Neural cell (in vitro differentiated cells): ENCODE data around the gene DIAPH2. TPM values are rescaled to one million over a fixed set of nuclear protein-coding genes. Genes with fewer than 3 reads are reported as not detected.
A peak's percentile ranks its signal among the peaks of the same experiment; 100 is the strongest.

Experiments used
- H2AFZ ChIP-seq: fragments of 200-600, 300-800 bp; sonication (generic), shearing (Covaris generic); 2 replicates; pipeline ENCODE4 v1.6.0; 2014; ENCODE audit warnings: low read depth, mild to moderate bottlenecking, antibody characterized with exemption, low read length, moderate library complexity
- H3F3A ChIP-seq: fragments of 200-600 bp; shearing (Covaris generic); 2 replicates; pipeline ENCODE4 v1.6.1; 2016; ENCODE audit warnings: mild to moderate bottlenecking, moderate library complexity, mixed read lengths, antibody characterized with exemption, low read length; ENCODE audit not compliant: insufficient read depth, poor library complexity, severe bottlenecking
- H3K27ac ChIP-seq: fragments of 200-600, 300-800 bp; sonication (generic), shearing (Covaris generic); 2 replicates; pipeline ENCODE4 v1.5.1; 2014; ENCODE audit warnings: mild to moderate bottlenecking, low read length, moderate library complexity
- H3K27me3 ChIP-seq: fragments of 300-800, 200-600 bp; sonication (generic), shearing (Covaris generic); 2 replicates; pipeline ENCODE4 v1.6.0; 2014; ENCODE audit warnings: mild to moderate bottlenecking, low read depth, low read length, moderate library complexity; ENCODE audit not compliant: insufficient read depth
- H3K36me3 ChIP-seq: fragments of 300-800, 200-600 bp; sonication (generic), shearing (Covaris generic); 2 replicates; pipeline ENCODE4 v1.5.1; 2014; ENCODE audit warnings: mild to moderate bottlenecking, antibody characterized with exemption, low read length, moderate library complexity; ENCODE audit not compliant: insufficient read depth
- H3K4me2 ChIP-seq: fragments of 300-800, 200-600 bp; sonication (generic), shearing (Covaris generic); 2 replicates; pipeline ENCODE4 v1.6.0; 2014; ENCODE audit warnings: mild to moderate bottlenecking, low read length
- H3K4me3 ChIP-seq: fragments of 300-800, 200-600 bp; sonication (generic), shearing (Covaris generic); 2 replicates; pipeline ENCODE4 v1.5.1; 2014; ENCODE audit warnings: mild to moderate bottlenecking, low read length, moderate library complexity
- H3K79me2 ChIP-seq: fragments of 200-600 bp; shearing (Covaris generic); replicated peaks from 2 replicates; pipeline ENCODE4 v1.6.0; 2014; ENCODE audit warnings: mild to moderate bottlenecking, low read length, moderate library complexity; ENCODE audit not compliant: insufficient read depth
- H3K9ac ChIP-seq: fragments of 300-800, 200-600 bp; sonication (generic), shearing (Covaris generic); 2 replicates; pipeline ENCODE4 v1.6.1; 2016; ENCODE audit warnings: mild to moderate bottlenecking, low read length, mixed read lengths
- H3K9me2 ChIP-seq: fragments of 200-600 bp; shearing (Covaris generic); 2 replicates; pipeline ENCODE4 v1.6.1; 2016; ENCODE audit warnings: mild to moderate bottlenecking, low read length, mixed read lengths; ENCODE audit not compliant: insufficient read depth
- H3K9me3 ChIP-seq: fragments of 200-600, 300-800 bp; sonication (generic), shearing (Covaris generic); 2 replicates; pipeline ENCODE4 v1.6.1; 2016; ENCODE audit warnings: mild to moderate bottlenecking, mixed run types, low read length, moderate library complexity, mixed read lengths
- H4K20me1 ChIP-seq: fragments of 200-600 bp; shearing (Covaris generic); 2 replicates; pipeline ENCODE4 v1.6.1; 2016; ENCODE audit warnings: mild to moderate bottlenecking, mixed run types; ENCODE audit not compliant: insufficient read depth
- EP300 ChIP-seq: fragments of 450-650 bp; conservative IDR thresholded peaks from 2 replicates; pipeline ENCODE4 v1.6.1; 2014; ENCODE audit warnings: antibody characterized with exemption, mild to moderate bottlenecking, moderate library complexity; ENCODE audit not compliant: poor library complexity, severe bottlenecking
- EZH2 ChIP-seq: fragments of 200-600, 300-800 bp; shearing (Covaris generic), sonication (generic); IDR thresholded peaks from 2 replicates; pipeline ENCODE4 v1.6.1; 2014; ENCODE audit warnings: antibody characterized with exemption, low read length, borderline replicate concordance, mild to moderate bottlenecking; ENCODE audit not compliant: insufficient read depth, poor library complexity, severe bottlenecking
- MXI1 ChIP-seq: fragments of 450-650 bp; conservative IDR thresholded peaks from 2 replicates; pipeline ENCODE4 v1.6.1; 2014; ENCODE audit warnings: antibody characterized with exemption, mild to moderate bottlenecking; ENCODE audit not compliant: poor library complexity, severe bottlenecking
- POLR2AphosphoS5 ChIP-seq: IDR thresholded peaks from 2 replicates; pipeline ENCODE4 v1.6.1; 2012
- RAD21 ChIP-seq: fragments of 450-650 bp; conservative IDR thresholded peaks from 2 replicates; pipeline ENCODE4 v1.6.1; 2014; ENCODE audit warnings: antibody characterized with exemption, mild to moderate bottlenecking, moderate library complexity
- SMC3 ChIP-seq: fragments of 450-650 bp; conservative IDR thresholded peaks from 2 replicates; pipeline ENCODE4 v1.6.1; 2014; ENCODE audit warnings: antibody characterized with exemption, mild to moderate bottlenecking, moderate library complexity; ENCODE audit not compliant: poor library complexity
- TAF1 ChIP-seq: IDR thresholded peaks from 2 replicates; pipeline ENCODE4 v1.6.1; 2012; ENCODE audit warnings: low read depth
- polyA plus RNA-seq: library from polyadenylated mRNA; depleted of rRNA; stranded (reverse); fragments of >200 nt; gene quantifications from 2 replicates; pipeline ENCODE4 v1.2.3, GENCODE V29; 2014
- TF ChIP-seq, protein P1 (sequence below): fragments of 450-650 bp; IDR thresholded peaks from 2 replicates; pipeline ENCODE4 v1.5.1; 2014; ENCODE audit warnings: antibody characterized with exemption, mild to moderate bottlenecking, moderate library complexity; ENCODE audit not compliant: poor library complexity, severe bottlenecking
- TF ChIP-seq, protein P2 (sequence below): IDR thresholded peaks from 2 replicates; pipeline ENCODE4 v1.6.1; 2012; ENCODE audit warnings: borderline replicate concordance

The DIAPH2 gene
- polyA plus RNA-seq, 1 donor from 2014 or later, result 0.07 TPM

DNA sequence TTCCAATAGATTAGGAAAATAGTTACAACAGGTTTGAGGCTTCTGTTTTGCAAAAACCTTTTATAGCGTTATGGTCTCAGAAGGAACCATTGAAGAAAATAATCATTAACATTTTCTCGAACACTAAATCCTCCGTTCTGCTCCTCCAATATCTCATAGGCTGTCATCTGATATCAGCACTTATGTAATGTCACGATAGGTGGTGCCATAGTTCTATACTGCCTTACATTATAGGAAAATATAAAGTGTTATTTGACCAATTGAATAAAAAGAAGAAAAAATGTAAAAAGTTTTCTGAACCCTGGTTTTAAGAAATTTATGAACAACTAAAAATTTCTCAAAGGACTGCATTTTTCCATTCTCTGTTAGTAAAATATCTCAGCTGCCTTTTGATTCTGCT lies 490.5 kb downstream of the DIAPH2 start:
- Histone ChIP-seq H3K9ac (no peak overlapping the region), H3K27ac (no peak overlapping the region), H3K79me2 (no peaks in the 10 kb centered on the region), H3K9me2 (no peaks in the 10 kb centered on the region), H3K9me3 (no peaks in the 10 kb centered on the region), H3F3A (no peaks in the 10 kb centered on the region), H3K36me3 (no peaks in the 10 kb centered on the region), H3K4me2 (no peak overlapping the region), H3K27me3 (no peaks in the 10 kb centered on the region), H4K20me1 (no peaks in the 10 kb centered on the region), H2AFZ (no peak overlapping the region), H3K4me3 (no peak overlapping the region)
- TF ChIP-seq RAD21 (peak; percentile 44), EZH2 (no peak), MXI1 (no peak), POLR2AphosphoS5 (no peak), TAF1 (no peak), EP300 (no peak), SMC3 (no peak)
- TF ChIP-seq, protein P1, sequence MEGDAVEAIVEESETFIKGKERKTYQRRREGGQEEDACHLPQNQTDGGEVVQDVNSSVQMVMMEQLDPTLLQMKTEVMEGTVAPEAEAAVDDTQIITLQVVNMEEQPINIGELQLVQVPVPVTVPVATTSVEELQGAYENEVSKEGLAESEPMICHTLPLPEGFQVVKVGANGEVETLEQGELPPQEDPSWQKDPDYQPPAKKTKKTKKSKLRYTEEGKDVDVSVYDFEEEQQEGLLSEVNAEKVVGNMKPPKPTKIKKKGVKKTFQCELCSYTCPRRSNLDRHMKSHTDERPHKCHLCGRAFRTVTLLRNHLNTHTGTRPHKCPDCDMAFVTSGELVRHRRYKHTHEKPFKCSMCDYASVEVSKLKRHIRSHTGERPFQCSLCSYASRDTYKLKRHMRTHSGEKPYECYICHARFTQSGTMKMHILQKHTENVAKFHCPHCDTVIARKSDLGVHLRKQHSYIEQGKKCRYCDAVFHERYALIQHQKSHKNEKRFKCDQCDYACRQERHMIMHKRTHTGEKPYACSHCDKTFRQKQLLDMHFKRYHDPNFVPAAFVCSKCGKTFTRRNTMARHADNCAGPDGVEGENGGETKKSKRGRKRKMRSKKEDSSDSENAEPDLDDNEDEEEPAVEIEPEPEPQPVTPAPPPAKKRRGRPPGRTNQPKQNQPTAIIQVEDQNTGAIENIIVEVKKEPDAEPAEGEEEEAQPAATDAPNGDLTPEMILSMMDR, result peak; percentile 28
- TF ChIP-seq, protein P2, sequence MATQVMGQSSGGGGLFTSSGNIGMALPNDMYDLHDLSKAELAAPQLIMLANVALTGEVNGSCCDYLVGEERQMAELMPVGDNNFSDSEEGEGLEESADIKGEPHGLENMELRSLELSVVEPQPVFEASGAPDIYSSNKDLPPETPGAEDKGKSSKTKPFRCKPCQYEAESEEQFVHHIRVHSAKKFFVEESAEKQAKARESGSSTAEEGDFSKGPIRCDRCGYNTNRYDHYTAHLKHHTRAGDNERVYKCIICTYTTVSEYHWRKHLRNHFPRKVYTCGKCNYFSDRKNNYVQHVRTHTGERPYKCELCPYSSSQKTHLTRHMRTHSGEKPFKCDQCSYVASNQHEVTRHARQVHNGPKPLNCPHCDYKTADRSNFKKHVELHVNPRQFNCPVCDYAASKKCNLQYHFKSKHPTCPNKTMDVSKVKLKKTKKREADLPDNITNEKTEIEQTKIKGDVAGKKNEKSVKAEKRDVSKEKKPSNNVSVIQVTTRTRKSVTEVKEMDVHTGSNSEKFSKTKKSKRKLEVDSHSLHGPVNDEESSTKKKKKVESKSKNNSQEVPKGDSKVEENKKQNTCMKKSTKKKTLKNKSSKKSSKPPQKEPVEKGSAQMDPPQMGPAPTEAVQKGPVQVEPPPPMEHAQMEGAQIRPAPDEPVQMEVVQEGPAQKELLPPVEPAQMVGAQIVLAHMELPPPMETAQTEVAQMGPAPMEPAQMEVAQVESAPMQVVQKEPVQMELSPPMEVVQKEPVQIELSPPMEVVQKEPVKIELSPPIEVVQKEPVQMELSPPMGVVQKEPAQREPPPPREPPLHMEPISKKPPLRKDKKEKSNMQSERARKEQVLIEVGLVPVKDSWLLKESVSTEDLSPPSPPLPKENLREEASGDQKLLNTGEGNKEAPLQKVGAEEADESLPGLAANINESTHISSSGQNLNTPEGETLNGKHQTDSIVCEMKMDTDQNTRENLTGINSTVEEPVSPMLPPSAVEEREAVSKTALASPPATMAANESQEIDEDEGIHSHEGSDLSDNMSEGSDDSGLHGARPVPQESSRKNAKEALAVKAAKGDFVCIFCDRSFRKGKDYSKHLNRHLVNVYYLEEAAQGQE, result no peak

DNA sequence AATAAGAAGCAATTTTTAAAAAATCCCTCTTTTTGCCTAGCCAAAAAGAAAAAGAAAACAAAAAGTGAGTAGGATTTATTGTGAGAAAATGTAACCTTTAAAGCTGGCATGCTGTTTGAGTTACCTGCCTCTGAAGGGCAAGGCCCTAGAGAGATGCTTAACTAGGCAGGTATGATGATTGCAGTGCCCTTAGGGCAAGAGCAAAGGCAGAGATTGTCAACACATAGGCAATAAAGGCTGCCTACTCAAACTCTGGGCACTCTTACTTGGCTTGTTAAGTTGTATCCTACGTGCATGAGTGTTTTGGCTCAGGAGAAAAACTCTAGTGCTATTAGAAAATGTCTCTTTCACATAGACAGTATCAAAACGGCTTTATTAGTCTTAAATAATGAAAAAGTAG lies 505.0 kb downstream of the DIAPH2 start:
- TF ChIP-seq SMC3 (no peak), POLR2AphosphoS5 (no peak), EP300 (no peak), RAD21 (no peak), EZH2 (no peak), MXI1 (no peak), TAF1 (no peak)
- TF ChIP-seq, protein P2, result no peak
- TF ChIP-seq, protein P1, result no peak
- Histone ChIP-seq H4K20me1 (no peaks in the 10 kb centered on the region), H3K9ac (no peak overlapping the region), H3K9me2 (no peaks in the 10 kb centered on the region), H3K9me3 (no peaks in the 10 kb centered on the region), H3F3A (no peaks in the 10 kb centered on the region), H3K4me2 (no peak overlapping the region), H2AFZ (no peak overlapping the region), H3K79me2 (no peaks in the 10 kb centered on the region), H3K27me3 (no peaks in the 10 kb centered on the region), H3K27ac (no peak overlapping the region), H3K4me3 (no peak overlapping the region), H3K36me3 (no peaks in the 10 kb centered on the region)
